Prostate gland (tissue), 2 donors: ENCODE data around the gene OR5J2. TPM values are rescaled to one million over a fixed set of nuclear protein-coding genes. Genes with fewer than 3 reads are reported as not detected.
"Not testable (repeated sequence)": the region's sequence is repeated elsewhere in the genome, so short reads cannot be mapped to it uniquely, and the experiment has no call there.

Experiments used
- DNase-seq: peaks from one replicate; pipeline ENCODE4 v3.0.0-alpha.2; 2019; ENCODE audit warnings: low spot score
- H3K27ac ChIP-seq, 2 donors: fragments of 200-600 bp; sonication (generic); 2 replicates each; pipeline ENCODE4 v1.5.1; 2017 to 2019
- H3K27me3 ChIP-seq: fragments of 200-600 bp; sonication (generic); replicated peaks from 2 replicates; pipeline ENCODE4 v1.5.1; 2019; ENCODE audit not compliant: insufficient read depth
- H3K36me3 ChIP-seq, 2 donors: fragments of 200-600 bp; sonication (generic); 1 replicate in 1 of 2; 2 replicates in 1 of 2; pipeline versions ENCODE4 v1.5.1 to v1.8.1; 2017 to 2019
- H3K4me1 ChIP-seq: fragments of 200-600 bp; sonication (generic); replicated peaks from 2 replicates; pipeline ENCODE4 v1.5.1; 2019
- H3K4me3 ChIP-seq, 2 donors: fragments of 200-600 bp; sonication (generic); 2 replicates each; pipeline ENCODE4 v1.5.1; 2017 to 2019
- H3K9me3 ChIP-seq: fragments of 200-600 bp; sonication (generic); 2 replicates; pipeline ENCODE4 v1.5.1; 2017
- POLR2A ChIP-seq: fragments of 450-650 bp; IDR thresholded peaks from one replicate; pipeline ENCODE4 v1.6.1; 2016; ENCODE audit warnings: antibody characterized with exemption, mild to moderate bottlenecking
- POLR2AphosphoS5 ChIP-seq: sonication (generic); formaldehyde crosslinking; IDR thresholded peaks from one replicate; pipeline ENCODE4 v1.6.1; 2017; ENCODE audit warnings: antibody characterized with exemption
- WGBS: methylation state at CpG from one replicate; pipeline ENCODE4 v1.1.5; 2018; 5-methylcytosine and 5-hydroxymethylcytosine counted together
- intact Hi-C: fragments of 100-400 bp; cut with DNase I; formaldehyde crosslinking; loops from one replicate; pipeline ENCODE4 v1.14.2; 2022
- total RNA-seq, 2 donors: library from RNA; depleted of rRNA; stranded (reverse); fragments of >200 nt; gene quantifications; one replicate each; pipeline ENCODE4 v1.1.0, GENCODE V29; 2016
- TF ChIP-seq, protein P1 (sequence below), 4 experiments: fragments of 200-600 bp in 2 of 4; fragments of 450-650 bp in 2 of 4; sonication (generic) in 2 of 4; IDR thresholded peaks; 1 replicate in 3 of 4; 2 replicates in 1 of 4; pipeline ENCODE4 v1.5.1; 2016 to 2019; ENCODE audit warnings: antibody characterized with exemption in 4 of 4, mild to moderate bottlenecking in 2 of 4, moderate library complexity in 2 of 4

Gene OR5J2
- not detected for total RNA-seq

DNA sequence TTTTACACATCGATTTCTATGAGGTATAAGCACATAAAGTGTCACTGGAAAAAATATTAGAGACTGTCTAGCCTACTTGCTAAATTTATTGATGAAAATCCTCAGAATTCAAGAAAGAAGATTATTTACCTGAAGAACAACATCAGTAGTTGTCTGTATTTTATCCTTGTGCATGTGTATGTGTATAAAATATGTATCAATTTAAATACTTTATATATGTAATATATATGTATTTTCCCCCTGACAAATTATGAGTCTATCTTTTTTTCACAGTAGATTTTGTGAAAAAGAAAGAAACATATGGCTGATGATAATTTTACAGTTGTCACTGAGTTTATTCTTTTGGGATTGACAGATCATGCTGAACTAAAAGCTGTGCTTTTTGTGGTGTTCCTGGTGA lies at the start of gene OR5J2:
Gene OR5J2, plus strand, starts transcription at position 301 of the 400 bp plus-strand sequence. Its CDS starts 0 bp downstream, at position 301.
- H3K36me3 ChIP-seq = no peaks in the 10 kb centered on the region
- H3K27ac ChIP-seq = no peak within 1 kb of the TSS
- no peaks in the 10 kb centered on the region for H3K9me3 ChIP-seq
- 74% methylated on average over 1 of the region's 1 CpG for WGBS
- H3K4me1 ChIP-seq = no peaks in the 10 kb centered on the region
- no peak within 1 kb of the TSS for H3K4me3 ChIP-seq
- intact Hi-C loops = no loop called here
- H3K27me3 ChIP-seq = no peaks in the 10 kb centered on the region
- TF ChIP-seq POLR2AphosphoS5 (no peak), POLR2A (no peak)
- TF ChIP-seq, protein P1, sequence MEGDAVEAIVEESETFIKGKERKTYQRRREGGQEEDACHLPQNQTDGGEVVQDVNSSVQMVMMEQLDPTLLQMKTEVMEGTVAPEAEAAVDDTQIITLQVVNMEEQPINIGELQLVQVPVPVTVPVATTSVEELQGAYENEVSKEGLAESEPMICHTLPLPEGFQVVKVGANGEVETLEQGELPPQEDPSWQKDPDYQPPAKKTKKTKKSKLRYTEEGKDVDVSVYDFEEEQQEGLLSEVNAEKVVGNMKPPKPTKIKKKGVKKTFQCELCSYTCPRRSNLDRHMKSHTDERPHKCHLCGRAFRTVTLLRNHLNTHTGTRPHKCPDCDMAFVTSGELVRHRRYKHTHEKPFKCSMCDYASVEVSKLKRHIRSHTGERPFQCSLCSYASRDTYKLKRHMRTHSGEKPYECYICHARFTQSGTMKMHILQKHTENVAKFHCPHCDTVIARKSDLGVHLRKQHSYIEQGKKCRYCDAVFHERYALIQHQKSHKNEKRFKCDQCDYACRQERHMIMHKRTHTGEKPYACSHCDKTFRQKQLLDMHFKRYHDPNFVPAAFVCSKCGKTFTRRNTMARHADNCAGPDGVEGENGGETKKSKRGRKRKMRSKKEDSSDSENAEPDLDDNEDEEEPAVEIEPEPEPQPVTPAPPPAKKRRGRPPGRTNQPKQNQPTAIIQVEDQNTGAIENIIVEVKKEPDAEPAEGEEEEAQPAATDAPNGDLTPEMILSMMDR (IDR thresholded peaks at IDR 0.05) = no peak
- no peak for DNase-seq

DNA sequence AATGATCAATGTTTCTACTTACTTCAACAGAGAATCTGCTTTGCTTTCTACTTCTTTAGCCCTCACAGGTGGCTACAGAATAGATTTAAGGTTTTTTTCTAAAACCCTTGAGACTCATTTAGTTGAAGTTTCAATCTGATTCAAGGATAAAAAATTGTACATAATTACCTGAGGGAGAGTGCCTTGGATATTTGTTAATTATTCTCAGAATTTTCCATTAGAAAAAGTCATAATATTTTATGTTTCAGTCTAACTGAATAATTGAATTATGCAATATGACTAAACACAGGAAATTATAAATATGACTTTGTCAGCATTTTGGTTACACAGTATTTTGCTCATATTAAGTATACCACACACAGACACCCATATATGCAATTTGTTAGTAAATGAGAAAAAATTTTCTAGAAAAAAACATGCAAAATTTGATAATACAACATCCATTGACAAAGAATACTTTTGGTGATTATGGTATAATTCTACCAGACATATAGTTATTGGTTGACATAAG lies 36.2 kb upstream of the OR5J2 start, which contains the start of gene OR8J3:
Gene OR8J3, minus strand, starts transcription at position 51 of the 511 bp plus-strand sequence. CDS start 2,483 bp downstream, outside the sequence.
- H3K27me3 ChIP-seq = no peaks in the 10 kb centered on the region
- H3K27ac ChIP-seq = no peak within 1 kb of the TSS
- intact Hi-C loops = no loop called here
- no peaks in the 10 kb centered on the region for H3K36me3 ChIP-seq
- no peak for TF ChIP-seq POLR2AphosphoS5
- no peak for TF ChIP-seq POLR2A
- TF ChIP-seq, protein P1 (IDR thresholded peaks at IDR 0.05) = no peak
- H3K4me3 ChIP-seq = no peak within 1 kb of the TSS
- no peak for DNase-seq
- no peaks in the 10 kb centered on the region for H3K4me1 ChIP-seq
- H3K9me3 ChIP-seq = no peaks in the 10 kb centered on the region

DNA sequence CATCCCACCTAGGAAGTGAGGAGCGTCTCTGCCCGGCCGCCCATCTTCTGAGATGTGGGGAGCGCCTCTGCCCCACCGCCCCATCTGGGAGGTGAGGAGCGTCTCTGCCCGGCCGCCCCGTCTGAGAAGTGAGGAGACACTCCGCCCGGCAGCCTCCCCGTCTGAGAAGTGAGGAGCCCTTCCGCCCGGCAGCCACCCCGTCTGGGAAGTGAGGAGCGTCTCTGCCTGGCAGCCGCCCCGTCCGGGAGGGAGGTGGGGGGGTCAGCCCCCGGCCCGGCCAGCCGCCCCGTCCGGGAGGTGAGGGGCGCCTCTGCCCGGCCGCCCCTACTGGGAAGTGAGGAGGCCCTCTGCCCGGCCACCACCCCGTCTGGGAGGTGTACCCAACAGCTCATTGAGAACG lies 32.7 kb upstream of the OR5J2 start:
- H3K27me3 ChIP-seq, H3K4me3 ChIP-seq, H3K27ac ChIP-seq, DNase-seq, H3K4me1 ChIP-seq, H3K9me3 ChIP-seq, H3K36me3 ChIP-seq, intact Hi-C loops: not testable (repeated sequence)
- 92% methylated on average over 16 of the region's 30 CpGs for WGBS

DNA sequence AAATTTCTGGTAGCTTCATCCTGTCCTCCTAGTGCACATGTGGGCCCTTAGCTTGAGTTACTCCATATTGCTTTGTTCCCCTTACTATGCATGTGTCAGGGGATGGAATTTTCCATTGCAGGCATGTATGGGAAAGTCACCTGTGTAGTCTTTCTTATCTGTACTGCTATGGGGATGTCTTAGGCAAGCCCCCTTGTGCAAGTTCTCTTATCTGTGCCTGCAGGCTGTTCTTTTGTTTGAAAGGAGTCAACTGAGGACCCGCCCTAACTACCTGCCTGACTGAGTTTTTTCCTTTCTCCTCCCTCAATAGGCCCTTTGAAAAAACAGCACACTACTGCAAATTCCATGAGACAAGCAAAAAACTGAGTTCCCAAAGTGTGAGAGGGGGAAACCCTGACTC lies 25.0 kb upstream of the OR5J2 start:
- Histone ChIP-seq H3K9me3 (no peaks in the 10 kb centered on the region), H3K4me3 (no peak overlapping the region), H3K36me3 (no peaks in the 10 kb centered on the region), H3K4me1 (no peaks in the 10 kb centered on the region), H3K27ac (no peak overlapping the region), H3K27me3 (no peaks in the 10 kb centered on the region)
- DNase-seq = no peak
- intact Hi-C loops = no loop called here
- TF ChIP-seq, protein P1 (IDR thresholded peaks at IDR 0.05) = no peak
- TF ChIP-seq POLR2A (no peak), POLR2AphosphoS5 (no peak)
- WGBS = 78% methylated on average over 1 of the region's 1 CpG

DNA sequence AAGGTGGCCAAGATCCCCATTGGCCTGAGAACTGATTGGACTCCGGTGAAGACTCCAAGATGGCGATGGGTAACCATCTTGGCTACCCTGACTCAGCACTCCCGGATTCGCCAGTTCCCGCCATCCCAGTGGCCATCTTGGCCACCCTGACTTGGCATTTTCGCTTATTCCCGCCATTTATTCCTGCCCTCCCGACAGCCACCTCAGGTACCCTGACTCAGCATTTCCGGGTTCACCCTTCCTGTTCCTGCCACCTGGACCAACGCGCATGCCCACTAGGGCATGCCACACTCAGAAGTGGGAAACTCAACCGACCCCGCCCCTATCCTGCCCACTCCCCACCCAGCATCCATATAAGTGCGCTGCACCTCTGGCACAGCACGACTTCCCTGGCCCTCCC lies 24.1 kb upstream of the OR5J2 start:
- TF ChIP-seq POLR2A = no peak
- TF ChIP-seq, protein P1 (IDR thresholded peaks at IDR 0.05) = no peak
- H3K36me3 ChIP-seq = no peaks in the 10 kb centered on the region
- no peak overlapping the region for H3K27ac ChIP-seq
- H3K4me1 ChIP-seq = no peaks in the 10 kb centered on the region
- no peaks in the 10 kb centered on the region for H3K9me3 ChIP-seq
- intact Hi-C loops = no loop called here
- H3K27me3 ChIP-seq = no peaks in the 10 kb centered on the region
- 93% methylated on average over 15 of the region's 15 CpGs for WGBS
- no peak overlapping the region for H3K4me3 ChIP-seq
- DNase-seq = no peak
